ENCODE data around the gene KLHL10.

DNA sequence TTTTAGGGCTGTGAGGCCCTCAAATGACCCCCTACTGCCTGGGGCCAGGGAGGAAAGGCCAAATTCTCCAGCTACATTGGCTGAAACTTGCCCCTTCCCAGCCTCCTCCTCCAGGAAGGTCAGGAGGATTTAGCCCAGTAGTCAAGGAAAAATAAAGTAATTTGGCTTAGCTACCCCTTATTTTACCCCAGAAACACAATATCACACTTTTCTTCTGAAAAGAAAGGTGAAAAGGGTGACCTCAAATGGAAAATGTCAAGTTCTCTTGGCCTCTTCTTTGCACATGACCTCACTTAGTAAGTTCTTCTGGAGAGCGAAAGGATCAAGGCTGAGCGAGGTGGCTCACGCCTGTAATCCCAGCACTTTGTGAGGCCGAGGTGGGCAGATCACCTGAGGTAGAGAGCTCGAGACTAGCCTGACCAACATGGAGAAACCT lies 43.1 kb upstream of the KLHL10 start:
- TF ChIP-seq ATF3 (IDR thresholded peaks at IDR 0.05) (no peak), CTCF (IDR thresholded peaks at IDR 0.05; ENCODE audit: low read depth, low read length, missing input control) (no peak), MAX (IDR thresholded peaks at IDR 0.05) (no peak), TAF1 (conservative IDR thresholded peaks at IDR 0.05) (no peak), YY1 (IDR thresholded peaks at IDR 0.05) (no peak), JUND (IDR thresholded peaks at IDR 0.05) (no peak), FOXA1 (IDR thresholded peaks at IDR 0.05) (no peak), HNF4G (IDR thresholded peaks at IDR 0.05) (no peak), RAD21 (IDR thresholded peaks at IDR 0.05) (no peak), GABPA (IDR thresholded peaks at IDR 0.05 in 1 of 2, conservative IDR thresholded peaks at IDR 0.05 in 1 of 2) (no peak)
- TF ChIP-seq, protein P1, sequence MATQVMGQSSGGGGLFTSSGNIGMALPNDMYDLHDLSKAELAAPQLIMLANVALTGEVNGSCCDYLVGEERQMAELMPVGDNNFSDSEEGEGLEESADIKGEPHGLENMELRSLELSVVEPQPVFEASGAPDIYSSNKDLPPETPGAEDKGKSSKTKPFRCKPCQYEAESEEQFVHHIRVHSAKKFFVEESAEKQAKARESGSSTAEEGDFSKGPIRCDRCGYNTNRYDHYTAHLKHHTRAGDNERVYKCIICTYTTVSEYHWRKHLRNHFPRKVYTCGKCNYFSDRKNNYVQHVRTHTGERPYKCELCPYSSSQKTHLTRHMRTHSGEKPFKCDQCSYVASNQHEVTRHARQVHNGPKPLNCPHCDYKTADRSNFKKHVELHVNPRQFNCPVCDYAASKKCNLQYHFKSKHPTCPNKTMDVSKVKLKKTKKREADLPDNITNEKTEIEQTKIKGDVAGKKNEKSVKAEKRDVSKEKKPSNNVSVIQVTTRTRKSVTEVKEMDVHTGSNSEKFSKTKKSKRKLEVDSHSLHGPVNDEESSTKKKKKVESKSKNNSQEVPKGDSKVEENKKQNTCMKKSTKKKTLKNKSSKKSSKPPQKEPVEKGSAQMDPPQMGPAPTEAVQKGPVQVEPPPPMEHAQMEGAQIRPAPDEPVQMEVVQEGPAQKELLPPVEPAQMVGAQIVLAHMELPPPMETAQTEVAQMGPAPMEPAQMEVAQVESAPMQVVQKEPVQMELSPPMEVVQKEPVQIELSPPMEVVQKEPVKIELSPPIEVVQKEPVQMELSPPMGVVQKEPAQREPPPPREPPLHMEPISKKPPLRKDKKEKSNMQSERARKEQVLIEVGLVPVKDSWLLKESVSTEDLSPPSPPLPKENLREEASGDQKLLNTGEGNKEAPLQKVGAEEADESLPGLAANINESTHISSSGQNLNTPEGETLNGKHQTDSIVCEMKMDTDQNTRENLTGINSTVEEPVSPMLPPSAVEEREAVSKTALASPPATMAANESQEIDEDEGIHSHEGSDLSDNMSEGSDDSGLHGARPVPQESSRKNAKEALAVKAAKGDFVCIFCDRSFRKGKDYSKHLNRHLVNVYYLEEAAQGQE (IDR thresholded peaks at IDR 0.05): no peak
- TF ChIP-seq, protein P2, sequence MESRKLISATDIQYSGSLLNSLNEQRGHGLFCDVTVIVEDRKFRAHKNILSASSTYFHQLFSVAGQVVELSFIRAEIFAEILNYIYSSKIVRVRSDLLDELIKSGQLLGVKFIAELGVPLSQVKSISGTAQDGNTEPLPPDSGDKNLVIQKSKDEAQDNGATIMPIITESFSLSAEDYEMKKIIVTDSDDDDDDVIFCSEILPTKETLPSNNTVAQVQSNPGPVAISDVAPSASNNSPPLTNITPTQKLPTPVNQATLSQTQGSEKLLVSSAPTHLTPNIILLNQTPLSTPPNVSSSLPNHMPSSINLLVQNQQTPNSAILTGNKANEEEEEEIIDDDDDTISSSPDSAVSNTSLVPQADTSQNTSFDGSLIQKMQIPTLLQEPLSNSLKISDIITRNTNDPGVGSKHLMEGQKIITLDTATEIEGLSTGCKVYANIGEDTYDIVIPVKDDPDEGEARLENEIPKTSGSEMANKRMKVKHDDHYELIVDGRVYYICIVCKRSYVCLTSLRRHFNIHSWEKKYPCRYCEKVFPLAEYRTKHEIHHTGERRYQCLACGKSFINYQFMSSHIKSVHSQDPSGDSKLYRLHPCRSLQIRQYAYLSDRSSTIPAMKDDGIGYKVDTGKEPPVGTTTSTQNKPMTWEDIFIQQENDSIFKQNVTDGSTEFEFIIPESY (IDR thresholded peaks at IDR 0.05): no peak

All from liver (tissue), 3 donors.